Activated T-helper 2 cell treated with anti-CD3 and anti-CD28 coated beads, Interferon-gamma antibody, Interleukin-2, Interleukin-4, amounts not matched to agents 10 μg/mL and 5 μg/mL and 100 μg/mL, durations not matched to agents 14 hours and 24 hours and 36 hours (primary cell): Measurements from ENCODE around the gene NDUFS5. TPM values are rescaled to one million over a fixed set of nuclear protein-coding genes. Genes with fewer than 3 reads are reported as not detected.
"Not testable (repeated sequence)": the region's sequence is repeated elsewhere in the genome, so short reads cannot be mapped to it uniquely, and the experiment has no call there.

Experiments
- DNase-seq: peaks from one replicate; pipeline ENCODE4 v3.0.0; 2021; ENCODE audit warnings: low spot score
- H3K27ac Mint-ChIP-seq: one replicate; pipeline ENCODE4 v1.8.0; 2021; ENCODE audit warnings: mixed read lengths
- H3K27me3 Mint-ChIP-seq: one replicate; pipeline ENCODE4 v1.8.0; 2021; ENCODE audit warnings: low read depth, mixed read lengths
- H3K36me3 Mint-ChIP-seq: one replicate; pipeline ENCODE4 v1.8.0; 2021; ENCODE audit warnings: low read depth, mixed read lengths
- H3K4me1 Mint-ChIP-seq: one replicate; pipeline ENCODE4 v1.8.0; 2021; ENCODE audit warnings: low read depth, mixed read lengths
- H3K4me3 Mint-ChIP-seq: one replicate; pipeline ENCODE4 v1.8.0; 2021; ENCODE audit warnings: low read depth, mild to moderate bottlenecking, moderate library complexity, mixed read lengths
- H3K9me3 Mint-ChIP-seq: one replicate; pipeline ENCODE4 v1.8.0; 2021; ENCODE audit warnings: mixed read lengths
- intact Hi-C: fragments of 100-400 bp; cut with micrococcal nuclease; formaldehyde crosslinking; loops from one replicate; pipeline ENCODE4 v1.15.1; 2023
- total RNA-seq: library from RNA; stranded (reverse); gene quantifications from 2 replicates; pipeline ENCODE4 v1.2.3, GENCODE V29; 2022

Gene NDUFS5
- total RNA-seq, 1 donor from 2014 or later, result 188 TPM

DNA sequence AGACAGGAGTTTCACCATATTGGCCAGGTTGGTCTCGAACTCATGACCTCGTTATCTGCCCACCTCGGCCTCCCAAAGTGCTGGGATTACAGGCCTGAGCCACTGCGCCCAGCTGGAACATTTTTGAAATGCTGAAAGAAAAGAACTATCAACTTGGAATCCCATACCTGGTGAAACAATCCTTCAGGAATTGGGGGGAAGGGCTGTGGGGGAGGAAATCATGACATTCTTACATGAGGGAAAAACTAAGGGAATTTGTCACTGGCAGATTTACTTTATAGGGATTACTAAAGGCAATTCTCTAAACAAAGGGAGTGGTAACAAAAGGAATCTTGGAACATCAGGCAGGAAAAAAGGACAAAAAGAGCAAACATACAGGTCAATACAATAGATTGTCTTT is 25.8 kb downstream of the NDUFS5 start:
- H3K27ac Mint-ChIP-seq, result no peak overlapping the region
- H3K27me3 Mint-ChIP-seq, result no peaks in the 10 kb centered on the region
- no peaks in the 10 kb centered on the region for H3K9me3 Mint-ChIP-seq

DNA sequence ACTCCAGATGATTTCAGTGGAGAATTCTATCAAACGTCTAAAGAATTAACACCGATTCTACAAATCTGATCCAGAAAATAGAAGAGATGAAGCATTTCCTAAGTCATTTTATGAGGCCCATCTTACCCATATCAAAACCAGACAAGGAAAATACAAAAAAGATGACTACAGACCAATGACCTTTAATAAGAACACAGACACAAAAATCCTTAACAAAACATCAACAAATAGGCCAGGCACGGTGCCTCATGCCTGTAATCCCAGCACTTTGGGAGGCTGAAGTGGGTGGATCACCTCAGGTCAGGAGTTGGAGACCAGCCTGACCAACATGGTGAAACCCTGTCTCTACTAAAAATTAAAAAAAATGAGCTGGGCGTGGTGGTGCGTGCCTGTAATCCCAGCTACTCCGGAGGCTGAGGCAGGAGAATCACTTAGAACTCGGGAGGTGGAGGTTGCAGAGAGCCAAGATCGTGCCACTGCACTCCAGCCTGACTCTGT is 29.1 kb downstream of the NDUFS5 start:
- DNase-seq, intact Hi-C loops, H3K27ac Mint-ChIP-seq: not testable (repeated sequence)

More for the DNA sequence above, 25.8 kb downstream of the NDUFS5 start:
- peaks cover 4% of the 10 kb centered on the region for H3K4me1 Mint-ChIP-seq
- no peaks in the 10 kb centered on the region for H3K36me3 Mint-ChIP-seq
- no peak for DNase-seq
- intact Hi-C loops, result no loop called here
- no peak overlapping the region for H3K4me3 Mint-ChIP-seq

GRCh38 chr1:39061516-39061915 is 35.4 kb downstream of the NDUFS5 start:
- H3K4me3 Mint-ChIP-seq, H3K4me1 Mint-ChIP-seq, H3K27ac Mint-ChIP-seq, DNase-seq, H3K9me3 Mint-ChIP-seq, H3K27me3 Mint-ChIP-seq, H3K36me3 Mint-ChIP-seq, intact Hi-C loops: not testable (repeated sequence)

More for the DNA sequence above, 29.1 kb downstream of the NDUFS5 start:
- H3K4me3 Mint-ChIP-seq, H3K4me1 Mint-ChIP-seq, H3K36me3 Mint-ChIP-seq, H3K9me3 Mint-ChIP-seq, H3K27me3 Mint-ChIP-seq: not testable (repeated sequence)

- no peak overlapping the region for H3K4me3 Mint-ChIP-seq
- intact Hi-C loops, result no loop called here
- H3K27ac Mint-ChIP-seq, result no peak overlapping the region
- no peaks in the 10 kb centered on the region for H3K36me3 Mint-ChIP-seq
- no peaks in the 10 kb centered on the region for H3K9me3 Mint-ChIP-seq
- no peaks in the 10 kb centered on the region for H3K27me3 Mint-ChIP-seq
- H3K4me1 Mint-ChIP-seq, result no peaks in the 10 kb centered on the region
- no peak for DNase-seq
Observed at GRCh38 chr1:39061951-39062350, 35.8 kb downstream of the NDUFS5 start.

DNA sequence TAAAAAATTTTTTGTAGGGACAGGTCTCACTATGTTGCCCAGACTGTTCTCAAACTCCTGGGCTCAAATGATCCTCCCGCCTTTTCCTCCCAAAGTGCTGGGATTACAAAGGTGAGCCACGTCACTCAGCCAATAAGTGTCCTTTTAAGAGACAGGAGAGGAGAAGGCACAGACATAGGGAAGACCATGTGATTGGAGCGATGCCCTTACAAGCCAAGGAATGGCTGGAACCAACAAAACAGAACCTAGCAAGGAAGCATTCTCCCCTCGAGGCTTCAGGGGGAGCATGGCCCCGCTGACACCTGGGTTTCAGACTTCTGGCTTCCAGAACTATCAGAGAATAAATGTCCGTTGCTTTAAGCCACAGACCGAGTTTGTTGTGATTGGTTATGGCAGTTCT is 37.0 kb downstream of the NDUFS5 start:
- Mint-ChIP-seq H3K27ac (no peak overlapping the region), H3K27me3 (no peaks in the 10 kb centered on the region), H3K9me3 (no peaks in the 10 kb centered on the region), H3K4me1 (no peaks in the 10 kb centered on the region), H3K4me3 (no peak overlapping the region), H3K36me3 (no peaks in the 10 kb centered on the region)
- DNase-seq, result no peak
- intact Hi-C loops, result no loop called here

- H3K27ac Mint-ChIP-seq, result no peak overlapping the region
- no peak for DNase-seq
- intact Hi-C loops, result no loop called here
- H3K27me3 Mint-ChIP-seq, result no peaks in the 10 kb centered on the region
- no peaks in the 10 kb centered on the region for H3K36me3 Mint-ChIP-seq
- H3K9me3 Mint-ChIP-seq, result no peaks in the 10 kb centered on the region
- no peaks in the 10 kb centered on the region for H3K4me1 Mint-ChIP-seq
- H3K4me3 Mint-ChIP-seq, result no peak overlapping the region
Observed at GRCh38 chr1:39063775-39064174, 37.6 kb downstream of the NDUFS5 start.

DNA sequence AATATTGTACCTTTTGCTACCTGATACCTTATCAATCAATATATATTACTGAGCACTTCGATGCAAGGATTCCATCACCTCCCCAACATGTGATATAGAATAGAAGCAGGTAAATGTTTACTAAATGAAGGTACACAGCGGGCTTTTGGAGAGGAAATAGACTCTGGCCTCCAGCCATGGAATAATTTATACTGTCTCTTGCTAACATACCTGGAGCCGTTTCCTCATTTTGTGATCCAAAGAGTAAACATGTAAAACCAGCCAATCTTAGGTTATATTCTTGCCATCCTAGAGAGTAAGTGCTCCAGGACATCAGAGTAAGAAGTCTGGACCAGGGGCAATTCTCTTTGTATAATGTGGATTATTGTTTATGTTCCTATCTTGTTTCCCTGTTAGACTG is 39.4 kb downstream of the NDUFS5 start:
- no peaks in the 10 kb centered on the region for H3K36me3 Mint-ChIP-seq
- H3K27ac Mint-ChIP-seq, result no peak overlapping the region
- intact Hi-C loops, result no loop called here
- peaks cover 3% of the 10 kb centered on the region for H3K9me3 Mint-ChIP-seq
- H3K4me1 Mint-ChIP-seq, result no peaks in the 10 kb centered on the region
- H3K27me3 Mint-ChIP-seq, result peaks cover 2% of the 10 kb centered on the region
- no peak overlapping the region for H3K4me3 Mint-ChIP-seq
- no peak for DNase-seq

- H3K27ac Mint-ChIP-seq, H3K27me3 Mint-ChIP-seq, H3K4me3 Mint-ChIP-seq, DNase-seq, intact Hi-C loops, H3K36me3 Mint-ChIP-seq, H3K4me1 Mint-ChIP-seq: not testable (repeated sequence)
- peaks cover 13% of the 10 kb centered on the region for H3K9me3 Mint-ChIP-seq
Observed at GRCh38 chr1:39068227-39068626, 42.1 kb downstream of the NDUFS5 start.

GRCh38 chr1:39071557-39071956 is 45.4 kb downstream of the NDUFS5 start:
- DNase-seq, H3K27ac Mint-ChIP-seq, intact Hi-C loops, H3K36me3 Mint-ChIP-seq, H3K27me3 Mint-ChIP-seq, H3K4me3 Mint-ChIP-seq, H3K4me1 Mint-ChIP-seq: not testable (repeated sequence)
- H3K9me3 Mint-ChIP-seq, result peaks cover 13% of the 10 kb centered on the region

GRCh38 chr1:39076127-39076798 is 50.1 kb downstream of the NDUFS5 start:
- Mint-ChIP-seq H3K27ac (no peak overlapping the region), H3K4me1 (peaks cover 5% of the 10 kb centered on the region), H3K27me3 (peaks cover 13% of the 10 kb centered on the region), H3K9me3 (peaks cover 7% of the 10 kb centered on the region), H3K36me3 (no peaks in the 10 kb centered on the region), H3K4me3 (no peak overlapping the region)
- intact Hi-C loops, result no loop called here
- DNase-seq, result no peak

GRCh38 chr1:39076799-39077148 is 50.6 kb downstream of the NDUFS5 start:
- Mint-ChIP-seq H3K27me3 (peaks cover 13% of the 10 kb centered on the region), H3K4me1 (peaks cover 5% of the 10 kb centered on the region), H3K4me3 (no peak overlapping the region), H3K27ac (no peak overlapping the region), H3K9me3 (peaks cover 2% of the 10 kb centered on the region), H3K36me3 (no peaks in the 10 kb centered on the region)
- intact Hi-C loops, result no loop called here
- DNase-seq, result no peak

DNA sequence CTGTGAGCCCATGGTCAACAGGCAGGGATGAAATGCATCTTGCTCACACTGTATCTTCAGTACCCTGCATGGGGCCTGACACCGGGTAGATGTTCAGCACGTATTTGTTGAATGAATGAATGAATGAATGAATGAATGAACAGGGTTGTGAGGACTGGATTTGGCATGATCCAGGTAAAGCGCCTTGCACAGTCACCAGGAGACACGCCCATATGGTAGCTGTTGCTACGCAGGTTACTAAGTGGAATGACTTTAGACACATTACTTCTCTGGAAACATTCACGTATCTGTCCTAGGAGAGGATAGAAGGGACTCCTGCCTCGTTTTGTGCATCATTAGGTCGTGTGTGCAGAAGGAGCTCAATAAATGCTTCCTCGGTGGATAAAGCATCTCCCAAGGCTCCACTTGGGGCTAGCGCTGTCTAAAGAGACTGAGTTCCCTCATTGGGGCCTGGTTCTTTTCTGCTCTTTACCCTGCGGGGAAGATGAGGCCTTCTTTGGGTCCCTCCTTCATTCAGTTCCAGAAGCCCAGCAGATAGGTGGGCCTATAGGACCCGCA is 54.2 kb downstream of the NDUFS5 start:
- H3K4me3 Mint-ChIP-seq, result peak overlapping the region; percentile 59

GRCh38 chr1:39080831-39081270 is 54.7 kb downstream of the NDUFS5 start:
- intact Hi-C loops, result no loop called here
- Mint-ChIP-seq H3K4me1 (peaks cover 5% of the 10 kb centered on the region), H3K36me3 (no peaks in the 10 kb centered on the region), H3K9me3 (no peaks in the 10 kb centered on the region), H3K27ac (no peak overlapping the region), H3K4me3 (peak overlapping the region; percentile 59), H3K27me3 (peaks cover 46% of the 10 kb centered on the region)
- no peak for DNase-seq

More for the DNA sequence above, 54.2 kb downstream of the NDUFS5 start:
- no peak for DNase-seq
- no peak overlapping the region for H3K27ac Mint-ChIP-seq
- no peaks in the 10 kb centered on the region for H3K36me3 Mint-ChIP-seq
- H3K27me3 Mint-ChIP-seq, result peaks cover 43% of the 10 kb centered on the region
- intact Hi-C loops, result no loop called here
- H3K4me1 Mint-ChIP-seq, result peaks cover 5% of the 10 kb centered on the region
- H3K9me3 Mint-ChIP-seq, result no peaks in the 10 kb centered on the region
